Stomach (tissue), 9 donors: ENCODE measurements around the gene KRTAP10-12. TPM values are rescaled to one million over a fixed set of nuclear protein-coding genes. Genes with fewer than 3 reads are reported as not detected.

Experiments used
- DNase-seq, 2 donors: peaks; one replicate each; pipeline versions ENCODE4 v3.0.0 to v3.0.0-alpha.2; 2013 to 2019
- H3K27ac ChIP-seq, 5 donors: fragments of 200-600 bp in 4 of 5; sonication (generic) in 4 of 5; one replicate each; pipeline ENCODE4 v1.5.1; 2013 to 2019; ENCODE audit warnings: mild to moderate bottlenecking in 1 of 5, moderate library complexity in 1 of 5
- H3K27me3 ChIP-seq, 3 donors: fragments of 200-600 bp; sonication (generic); one replicate each; pipeline ENCODE4 v1.5.1; 2017 to 2019; ENCODE audit warnings: mixed run types in 1 of 3
- H3K36me3 ChIP-seq, 4 donors: fragments of 200-600 bp; sonication (generic); 1 replicate in 3 of 4; 2 replicates in 1 of 4; pipeline ENCODE4 v1.5.1; 2016 to 2019
- H3K4me1 ChIP-seq, 4 donors: fragments of 200-600 bp; sonication (generic); one replicate each; pipeline ENCODE4 v1.5.1; 2016 to 2019
- H3K4me3 ChIP-seq, 4 donors: fragments of 200-600 bp; sonication (generic) in 3 of 4; one replicate each; pipeline ENCODE4 v1.5.1; 2016 to 2019; ENCODE audit warnings: mild to moderate bottlenecking in 1 of 4
- H3K9me3 ChIP-seq, 4 donors: fragments of 200-600 bp; sonication (generic); one replicate each; pipeline ENCODE4 v1.5.1; 2016 to 2019
- EP300 ChIP-seq: sonication (generic); formaldehyde crosslinking; IDR thresholded peaks from one replicate; pipeline ENCODE4 v1.6.1; 2017; ENCODE audit warnings: antibody characterized with exemption
- POLR2A ChIP-seq, 4 donors: fragments of 450-650 bp; IDR thresholded peaks; one replicate each; pipeline ENCODE4 v1.6.1; 2016; ENCODE audit warnings: antibody characterized with exemption in 4 of 4, control low read depth in 2 of 4, mild to moderate bottlenecking in 1 of 4, moderate library complexity in 1 of 4
- POLR2AphosphoS5 ChIP-seq, 3 donors: sonication (generic); formaldehyde crosslinking; IDR thresholded peaks; one replicate each; pipeline ENCODE4 v1.6.1; 2016; ENCODE audit warnings: antibody characterized with exemption in 3 of 3
- WGBS, 5 donors: extraction: QIAGEN DNeasy Blood & Tissue Kit in 3 of 5; methylation state at CpG; one replicate each; pipeline versions ENCODE4 v1.1.5 to v1.1.7; 2013 to 2018; 5-methylcytosine and 5-hydroxymethylcytosine counted together
- intact Hi-C: fragments of 100-400 bp; cut with DNase I; formaldehyde crosslinking; loops from one replicate; pipeline ENCODE4 v1.15.1; 2023; ENCODE audit warnings: low total_unique reads
- polyA plus RNA-seq, 3 donors: library from polyadenylated mRNA; stranded (reverse); fragments of 200-250 nt; gene quantifications; one replicate each; pipeline ENCODE4 v1.2.3, GENCODE V29; 2013
- total RNA-seq, 5 donors: library from RNA; depleted of rRNA; stranded (reverse); fragments of >200 nt; gene quantifications; one replicate each; pipeline versions ENCODE4 v1.1.0 to v1.2.3, GENCODE V29; 2014 to 2016
- TF ChIP-seq, protein P1 (sequence below), 7 experiments: fragments of 450-650 bp in 4 of 7; fragments of 200-600 bp in 3 of 7; sonication (generic) in 3 of 7; IDR thresholded peaks; one replicate each; pipeline ENCODE4 v1.5.1; 2016 to 2019; ENCODE audit warnings: antibody characterized with exemption in 7 of 7, control low read depth in 2 of 7, mild to moderate bottlenecking in 1 of 7
- donor health status: healthy with polysubstance abuse.
- donor health status: Bipolar disorder and iron deficiency.
- donor health status: healthy.

KRTAP10-12 gene
- total and polyA plus RNA-seq, 8 donors: not detected

DNA sequence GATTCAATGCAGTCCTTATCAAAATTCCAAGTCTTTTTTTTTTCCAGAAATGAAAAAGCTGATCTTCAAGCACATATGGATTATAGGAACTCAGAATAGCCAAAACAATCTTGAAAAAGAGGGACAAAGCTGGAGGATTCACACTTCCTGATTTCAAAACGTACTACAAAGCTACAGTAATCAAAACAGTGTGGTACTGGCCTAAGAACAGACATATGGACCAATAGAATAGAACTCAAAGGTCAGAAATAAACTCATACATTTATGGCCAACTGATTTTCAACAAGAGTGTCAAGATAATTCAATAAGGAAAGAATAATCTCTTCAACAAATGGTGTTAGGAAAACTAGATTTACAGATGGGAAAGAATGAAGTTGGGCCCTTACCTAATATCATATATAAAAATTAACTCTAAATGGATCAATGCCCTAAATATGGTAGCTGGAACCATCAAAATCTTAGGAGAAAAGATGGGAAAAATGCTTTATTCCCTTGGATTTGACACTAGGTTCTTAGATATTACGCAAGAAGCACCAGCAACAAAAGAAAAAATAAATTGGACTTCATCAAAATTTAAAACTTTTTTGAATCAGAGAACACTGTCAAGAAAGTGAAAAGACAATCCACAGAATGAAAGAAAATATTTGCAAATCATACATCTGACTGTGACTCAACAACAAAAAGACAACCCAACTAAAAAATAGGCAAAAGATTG, 4.0 kb upstream of the KRTAP10-12 start:
- DNase-seq: no peak
- Histone ChIP-seq H3K27me3 (peaks cover 6 to 40% (median 21%) of the 10 kb centered on the region in 3 donors), H3K27ac (no peak overlapping the region), H3K4me3 (no peak overlapping the region), H3K9me3 (peaks cover 3 to 24% (median 20%) of the 10 kb centered on the region in 4 donors), H3K36me3 (no peaks in the 10 kb centered on the region), H3K4me1 (no peaks in the 10 kb centered on the region)
- no peak for TF ChIP-seq POLR2A (IDR thresholded peaks at IDR 0.05)
- TF ChIP-seq EP300: no peak
- TF ChIP-seq, protein P1, sequence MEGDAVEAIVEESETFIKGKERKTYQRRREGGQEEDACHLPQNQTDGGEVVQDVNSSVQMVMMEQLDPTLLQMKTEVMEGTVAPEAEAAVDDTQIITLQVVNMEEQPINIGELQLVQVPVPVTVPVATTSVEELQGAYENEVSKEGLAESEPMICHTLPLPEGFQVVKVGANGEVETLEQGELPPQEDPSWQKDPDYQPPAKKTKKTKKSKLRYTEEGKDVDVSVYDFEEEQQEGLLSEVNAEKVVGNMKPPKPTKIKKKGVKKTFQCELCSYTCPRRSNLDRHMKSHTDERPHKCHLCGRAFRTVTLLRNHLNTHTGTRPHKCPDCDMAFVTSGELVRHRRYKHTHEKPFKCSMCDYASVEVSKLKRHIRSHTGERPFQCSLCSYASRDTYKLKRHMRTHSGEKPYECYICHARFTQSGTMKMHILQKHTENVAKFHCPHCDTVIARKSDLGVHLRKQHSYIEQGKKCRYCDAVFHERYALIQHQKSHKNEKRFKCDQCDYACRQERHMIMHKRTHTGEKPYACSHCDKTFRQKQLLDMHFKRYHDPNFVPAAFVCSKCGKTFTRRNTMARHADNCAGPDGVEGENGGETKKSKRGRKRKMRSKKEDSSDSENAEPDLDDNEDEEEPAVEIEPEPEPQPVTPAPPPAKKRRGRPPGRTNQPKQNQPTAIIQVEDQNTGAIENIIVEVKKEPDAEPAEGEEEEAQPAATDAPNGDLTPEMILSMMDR (IDR thresholded peaks at IDR 0.05): no peak
- no peak for TF ChIP-seq POLR2AphosphoS5 (IDR thresholded peaks at IDR 0.05)
- 49 to 58% (median 50%) methylated on average over 2 of the region's 2 CpGs for WGBS, 5 donors
- intact Hi-C loops: no loop called here

DNA sequence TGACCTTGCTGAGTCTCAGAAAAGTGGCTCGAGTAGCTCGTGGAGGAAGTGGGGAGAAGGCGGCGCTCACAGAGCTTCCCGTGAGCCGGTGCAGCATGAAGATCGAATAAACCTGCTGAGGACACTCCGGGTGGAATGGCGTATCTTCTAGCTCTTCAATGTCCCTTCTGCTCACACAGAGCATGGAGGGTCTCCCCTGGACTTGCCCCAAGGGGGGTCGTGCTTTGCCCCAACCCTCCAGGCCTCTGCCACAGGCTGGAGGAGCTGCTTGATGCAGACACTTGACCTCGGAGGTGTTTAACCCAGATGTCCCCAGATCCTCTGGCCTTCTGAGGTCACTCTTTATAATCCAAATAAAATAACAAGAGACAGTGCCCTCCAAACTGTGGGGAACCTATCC, 2.2 kb upstream of the KRTAP10-12 start:
- Histone ChIP-seq H3K36me3 (no peaks in the 10 kb centered on the region), H3K4me3 (no peak overlapping the region), H3K4me1 (no peaks in the 10 kb centered on the region), H3K27me3 (peaks cover 9 to 47% (median 28%) of the 10 kb centered on the region in 3 donors), H3K9me3 (peaks cover 3 to 24% (median 20%) of the 10 kb centered on the region in 4 donors), H3K27ac (no peak overlapping the region)
- intact Hi-C loops: no loop called here
- TF ChIP-seq POLR2A (IDR thresholded peaks at IDR 0.05) (no peak), POLR2AphosphoS5 (IDR thresholded peaks at IDR 0.05) (no peak), EP300 (no peak)
- TF ChIP-seq, protein P1 (IDR thresholded peaks at IDR 0.05): no peak
- WGBS, 5 donors: 57 to 69% (median 64%) methylated on average over 11 of the region's 11 CpGs
- DNase-seq: no peak

DNA sequence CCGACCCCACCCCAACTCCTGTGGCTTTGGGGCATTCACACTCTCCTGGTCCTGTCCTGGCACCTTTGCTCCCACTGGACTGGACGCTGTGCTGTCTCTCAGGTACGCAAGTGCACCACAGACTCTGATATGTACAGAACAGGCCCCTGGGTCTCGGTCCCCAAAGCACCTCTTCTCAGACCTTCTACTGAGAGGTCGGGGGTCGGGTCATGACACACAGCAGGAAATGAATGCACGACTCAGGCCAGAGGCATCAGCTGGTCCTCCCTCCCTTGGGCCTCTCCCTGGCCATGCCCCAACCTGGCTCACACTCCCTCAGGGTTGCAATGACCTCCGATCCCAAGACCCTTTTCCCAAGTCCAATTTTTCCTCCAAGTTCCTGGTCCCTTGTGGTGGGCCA, 1.8 kb upstream of the KRTAP10-12 start:
- H3K27me3 ChIP-seq: peaks cover 9 to 51% (median 33%) of the 10 kb centered on the region in 3 donors
- no peaks in the 10 kb centered on the region for H3K4me1 ChIP-seq
- no peak for DNase-seq
- no peak overlapping the region for H3K4me3 ChIP-seq
- H3K36me3 ChIP-seq: no peaks in the 10 kb centered on the region
- H3K27ac ChIP-seq: no peak overlapping the region
- intact Hi-C loops: no loop called here
- TF ChIP-seq POLR2A (IDR thresholded peaks at IDR 0.05): no peak
- no peak for TF ChIP-seq EP300
- TF ChIP-seq, protein P1 (IDR thresholded peaks at IDR 0.05): no peak
- TF ChIP-seq POLR2AphosphoS5 (IDR thresholded peaks at IDR 0.05): no peak
- 59 to 68% (median 63%) methylated on average over 8 of the region's 8 CpGs for WGBS, 5 donors
- peaks cover 3 to 24% (median 20%) of the 10 kb centered on the region in 4 donors for H3K9me3 ChIP-seq

GRCh38 chr21:44695641-44696040, 1.3 kb upstream of the KRTAP10-12 start:
- Histone ChIP-seq H3K36me3 (no peaks in the 10 kb centered on the region), H3K27ac (no peak overlapping the region), H3K4me3 (no peak overlapping the region), H3K27me3 (peaks cover 9 to 55% (median 36%) of the 10 kb centered on the region in 3 donors), H3K9me3 (peaks cover 3 to 24% (median 20%) of the 10 kb centered on the region in 4 donors), H3K4me1 (no peaks in the 10 kb centered on the region)
- DNase-seq: no peak
- intact Hi-C loops: no loop called here
- TF ChIP-seq EP300: no peak
- TF ChIP-seq POLR2AphosphoS5 (IDR thresholded peaks at IDR 0.05): no peak
- TF ChIP-seq, protein P1 (IDR thresholded peaks at IDR 0.05): no peak
- no peak for TF ChIP-seq POLR2A (IDR thresholded peaks at IDR 0.05)
- WGBS, 5 donors: 75 to 86% (median 78%) methylated on average over 8 of the region's 8 CpGs
